K562 (cell line): ENCODE measurements around the gene RASGEF1C. TPM values are rescaled to one million over a fixed set of nuclear protein-coding genes. Genes with fewer than 3 reads are reported as not detected.
A peak's percentile ranks its signal among the peaks of the same experiment; 100 is the strongest.

ENCODE experiments used
- ATF1 ChIP-seq, 2 experiments: fragments of 450-650 bp in 1 of 2; IDR thresholded peaks; 2 replicates each; pipeline ENCODE4 v1.6.1; 2016; ENCODE audit warnings: missing compliant biosample characterization in 1 of 2, missing genetic modification characterization in 1 of 2
- ATF7 ChIP-seq: fragments of 450-650 bp; IDR thresholded peaks from 2 replicates; pipeline ENCODE4 v1.7.1; 2014; ENCODE audit warnings: mild to moderate bottlenecking, moderate library complexity
- CBFA2T3 ChIP-seq: fragments of 450-650 bp; IDR thresholded peaks from 2 replicates; pipeline ENCODE4 v1.6.1; 2017
- CBX5 ChIP-seq: IDR thresholded peaks from 2 replicates; pipeline ENCODE4 v1.6.1; 2014; ENCODE audit warnings: low read depth, borderline replicate concordance
- CCNT2 ChIP-seq: IDR thresholded peaks from 2 replicates; pipeline ENCODE4 v1.6.1; 2011; ENCODE audit warnings: borderline replicate concordance, low read depth, mild to moderate bottlenecking, moderate library complexity, mixed read lengths, low read length; ENCODE audit not compliant: insufficient read length; ENCODE audit errors: extremely low read depth
- EHMT2 ChIP-seq: fragments of 450-650 bp; IDR thresholded peaks from 2 replicates; pipeline ENCODE4 v1.6.1; 2018; ENCODE audit warnings: antibody characterized with exemption
- EP300 ChIP-seq: IDR thresholded peaks from 2 replicates; pipeline ENCODE4 v1.6.1; 2012; ENCODE audit warnings: low read length, improper control_type of control experiment
- FOS ChIP-seq: IDR thresholded peaks from 3 replicates; pipeline ENCODE4 v1.6.1; 2011; ENCODE audit not compliant: insufficient read length; ENCODE audit errors: extremely low read depth
- FOXJ2 ChIP-seq: fragments of 200-800 bp; sonication (Bioruptor generic); IDR thresholded peaks from 2 replicates; pipeline ENCODE4 v1.6.1; 2016; ENCODE audit warnings: missing genetic modification characterization, missing compliant biosample characterization
- FOXK1 ChIP-seq: sonication (generic); formaldehyde crosslinking; IDR thresholded peaks from 2 replicates; pipeline ENCODE4 v1.8.0; 2022; ENCODE audit warnings: missing genetic modification reagents, mild to moderate bottlenecking, borderline replicate concordance
- JUN ChIP-seq, 2 experiments: sonication (generic) in 1 of 2; formaldehyde crosslinking in 1 of 2; IDR thresholded peaks; 2 replicates each; pipeline versions ENCODE4 v1.6.1 to v1.8.0; 2012 to 2022; ENCODE audit warnings: borderline replicate concordance in 2 of 2, mild to moderate bottlenecking in 2 of 2, improper control_type of control experiment in 1 of 2, low read depth in 1 of 2, low read length in 1 of 2, missing genetic modification reagents in 1 of 2
- MAFG ChIP-seq: fragments of 450-650 bp; conservative IDR thresholded peaks from 2 replicates; pipeline ENCODE4 v1.6.1; 2016; ENCODE audit warnings: missing genetic modification characterization, missing compliant biosample characterization
- PYGO2 ChIP-seq: fragments of 450-650 bp; IDR thresholded peaks from 2 replicates; pipeline ENCODE4 v1.6.1; 2016; ENCODE audit warnings: mild to moderate bottlenecking, missing genetic modification characterization, moderate library complexity, missing compliant biosample characterization
- SETDB1 ChIP-seq: IDR thresholded peaks from one replicate; pipeline ENCODE4 v1.6.1; 2012; ENCODE audit warnings: low read length, control low read depth, inconsistent platforms
- SIRT6 ChIP-seq: IDR thresholded peaks from one replicate; pipeline ENCODE4 v1.6.1; 2012; ENCODE audit warnings: low read depth, mild to moderate bottlenecking, control low read depth, inconsistent platforms, low read length, moderate library complexity
- SOX6 ChIP-seq: fragments of 450-650 bp; IDR thresholded peaks from 2 replicates; pipeline ENCODE4 v1.6.1; 2014; ENCODE audit warnings: mild to moderate bottlenecking
- SRF ChIP-seq, 2 experiments: fragments of 250-450, 450-650 bp in 1 of 2; sonication (Bioruptor Pico) in 1 of 2; sonication (generic) in 1 of 2; formaldehyde crosslinking; IDR thresholded peaks; 2 replicates each; pipeline versions ENCODE4 v1.5.0 to v1.5.1; 2020 to 2022; ENCODE audit warnings: mild to moderate bottlenecking in 1 of 2, missing genetic modification reagents in 1 of 2
- SUPT5H ChIP-seq: fragments of 450-650 bp; IDR thresholded peaks from 2 replicates; pipeline ENCODE4 v1.6.1; 2016
- TEAD2 ChIP-seq: fragments of 450-650 bp; IDR thresholded peaks from 2 replicates; pipeline ENCODE4 v1.6.1; 2016; ENCODE audit warnings: missing genetic modification characterization, control low read depth, missing compliant biosample characterization
- TRIM24 ChIP-seq, 2 experiments: fragments of 450-650 bp; IDR thresholded peaks; 2 replicates each; pipeline ENCODE4 v1.6.1; 2016
- ZNF384 ChIP-seq: IDR thresholded peaks from 2 replicates; pipeline ENCODE4 v1.6.1; 2012; ENCODE audit warnings: low read depth, low read length, improper control_type of control experiment
- polyA plus RNA-seq, 8 experiments: library from polyadenylated mRNA; depleted of rRNA in 4 of 8; stranded (reverse) in 5 of 8; unstranded in 3 of 8; fragments of >200 nt; fragmentation: Nextera tagmentation in 2 of 8; fragmentation: Illumina TruSeq in 1 of 8; extraction: Ambion mirVana in 2 of 8; extraction: Trizol in 1 of 8; gene quantifications; 2 replicates each; pipeline versions ENCODE4 v1.2.1 to v1.2.3, GENCODE V29; 2011 to 2014; ENCODE audit warnings: inconsistent platforms in 1 of 8, missing spikeins in 1 of 8
- total RNA-seq, 7 experiments: library from RNA; depleted of rRNA in 6 of 7; stranded (reverse); fragments of >200 nt in 6 of 7; fragmentation: Illumina TruSeq in 2 of 7; extraction: Trizol in 2 of 7; gene quantifications; 2 replicates each; pipeline versions ENCODE4 v1.2.1 to v1.2.3, GENCODE V29; 2011 to 2021; ENCODE audit warnings: low replicate concordance in 1 of 7
- TF ChIP-seq, protein P1 (sequence below): fragments of 450-650 bp; formaldehyde crosslinking; IDR thresholded peaks from 2 replicates; pipeline ENCODE4 v1.4.0; 2020; ENCODE audit warnings: mild to moderate bottlenecking, moderate library complexity
- TF ChIP-seq, protein P2 (sequence below), 2 experiments: fragments of 450-650 bp; conservative IDR thresholded peaks; 2 replicates each; pipeline ENCODE4 v1.6.1; 2017; ENCODE audit warnings: mild to moderate bottlenecking in 2 of 2, moderate library complexity in 2 of 2
- TF ChIP-seq, protein P3 (sequence below): sonication (generic); formaldehyde crosslinking; IDR thresholded peaks from 2 replicates; pipeline ENCODE4 v1.8.0; 2023; ENCODE audit warnings: mild to moderate bottlenecking, missing genetic modification reagents

RASGEF1C gene
- total and polyA plus RNA-seq, 9 of the 15 experiments (the other 6 are each of a cell fraction or from before 2014, with no cell fraction given), result 0.04 to 1.1 (median 0.21) TPM; not detected in 4

DNA sequence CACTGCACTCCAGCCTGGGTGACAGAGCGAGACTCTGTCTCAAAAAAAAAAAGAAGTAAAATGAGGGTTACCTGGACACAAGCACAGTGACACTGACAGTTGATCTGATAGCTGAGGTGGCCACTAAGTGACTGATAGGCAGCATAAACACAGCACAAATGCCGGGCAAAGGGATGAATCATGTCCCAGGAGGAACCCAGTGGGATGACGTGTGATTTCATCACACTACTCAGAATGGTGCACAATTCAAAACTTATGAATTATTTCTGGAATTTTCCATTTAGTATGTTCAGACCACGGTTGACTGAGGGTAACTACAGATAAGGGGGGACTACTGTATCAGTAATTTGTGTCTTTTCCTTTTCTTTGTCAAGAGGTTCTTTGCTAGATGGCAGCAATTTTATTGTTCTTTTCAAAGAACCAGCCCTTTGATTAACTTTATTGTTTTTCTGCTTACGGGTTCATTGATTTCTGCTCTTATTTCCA, 103.1 kb downstream of the RASGEF1C start (continued):
- TF ChIP-seq, protein P1, sequence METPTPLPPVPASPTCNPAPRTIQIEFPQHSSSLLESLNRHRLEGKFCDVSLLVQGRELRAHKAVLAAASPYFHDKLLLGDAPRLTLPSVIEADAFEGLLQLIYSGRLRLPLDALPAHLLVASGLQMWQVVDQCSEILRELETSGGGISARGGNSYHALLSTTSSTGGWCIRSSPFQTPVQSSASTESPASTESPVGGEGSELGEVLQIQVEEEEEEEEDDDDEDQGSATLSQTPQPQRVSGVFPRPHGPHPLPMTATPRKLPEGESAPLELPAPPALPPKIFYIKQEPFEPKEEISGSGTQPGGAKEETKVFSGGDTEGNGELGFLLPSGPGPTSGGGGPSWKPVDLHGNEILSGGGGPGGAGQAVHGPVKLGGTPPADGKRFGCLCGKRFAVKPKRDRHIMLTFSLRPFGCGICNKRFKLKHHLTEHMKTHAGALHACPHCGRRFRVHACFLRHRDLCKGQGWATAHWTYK, result 0 out of 2 replicates have a peak, but pooled peaks have one; percentile 61
- TF ChIP-seq SRF (CRISPR knock-in tag; IDR thresholded peaks at IDR 0.05) (no peak), TEAD2 (tag) (no peak), CCNT2 (no peak), FOS (peak; percentile 2), JUN (IDR thresholded peaks at IDR 0.05; ENCODE audit: borderline replicate concordance, low read depth, low read length) (peak; percentile 93), JUN (CRISPR knock-in tag; IDR thresholded peaks at IDR 0.05; ENCODE audit: borderline replicate concordance) (no peak), SIRT6 (no peak), FOXK1 (CRISPR knock-in tag) (no peak), ATF1 (CRISPR knock-in tag; IDR thresholded peaks at IDR 0.05) (no peak), ATF1 (tag; IDR thresholded peaks at IDR 0.05) (peak; percentile 82), MAFG (tag) (0 out of 2 replicates have a peak, but pooled peaks have one; percentile 17), CBFA2T3 (0 out of 2 replicates have a peak, but pooled peaks have one; percentile 7), FOXJ2 (tag) (peak; percentile 55), TRIM24 (IDR thresholded peaks at IDR 0.05) (peak; percentile 90 to 96), SETDB1 (no peak), SOX6 (peak; percentile 88), ZNF384 (peak; percentile 53; the same call in 1 of the 2 replicates), EP300 (peak; percentile 89), EHMT2 (no peak), PYGO2 (tag) (0 out of 2 replicates have a peak, but pooled peaks have one; percentile 43), SUPT5H (no peak), ATF7 (peak; percentile 94), CBX5 (no peak)
- TF ChIP-seq, protein P2, sequence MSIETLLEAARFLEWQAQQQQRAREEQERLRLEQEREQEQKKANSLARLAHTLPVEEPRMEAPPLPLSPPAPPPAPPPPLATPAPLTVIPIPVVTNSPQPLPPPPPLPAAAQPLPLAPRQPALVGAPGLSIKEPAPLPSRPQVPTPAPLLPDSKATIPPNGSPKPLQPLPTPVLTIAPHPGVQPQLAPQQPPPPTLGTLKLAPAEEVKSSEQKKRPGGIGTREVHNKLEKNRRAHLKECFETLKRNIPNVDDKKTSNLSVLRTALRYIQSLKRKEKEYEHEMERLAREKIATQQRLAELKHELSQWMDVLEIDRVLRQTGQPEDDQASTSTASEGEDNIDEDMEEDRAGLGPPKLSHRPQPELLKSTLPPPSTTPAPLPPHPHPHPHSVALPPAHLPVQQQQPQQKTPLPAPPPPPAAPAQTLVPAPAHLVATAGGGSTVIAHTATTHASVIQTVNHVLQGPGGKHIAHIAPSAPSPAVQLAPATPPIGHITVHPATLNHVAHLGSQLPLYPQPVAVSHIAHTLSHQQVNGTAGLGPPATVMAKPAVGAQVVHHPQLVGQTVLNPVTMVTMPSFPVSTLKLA (conservative IDR thresholded peaks at IDR 0.05), result no peak
- TF ChIP-seq, protein P3, sequence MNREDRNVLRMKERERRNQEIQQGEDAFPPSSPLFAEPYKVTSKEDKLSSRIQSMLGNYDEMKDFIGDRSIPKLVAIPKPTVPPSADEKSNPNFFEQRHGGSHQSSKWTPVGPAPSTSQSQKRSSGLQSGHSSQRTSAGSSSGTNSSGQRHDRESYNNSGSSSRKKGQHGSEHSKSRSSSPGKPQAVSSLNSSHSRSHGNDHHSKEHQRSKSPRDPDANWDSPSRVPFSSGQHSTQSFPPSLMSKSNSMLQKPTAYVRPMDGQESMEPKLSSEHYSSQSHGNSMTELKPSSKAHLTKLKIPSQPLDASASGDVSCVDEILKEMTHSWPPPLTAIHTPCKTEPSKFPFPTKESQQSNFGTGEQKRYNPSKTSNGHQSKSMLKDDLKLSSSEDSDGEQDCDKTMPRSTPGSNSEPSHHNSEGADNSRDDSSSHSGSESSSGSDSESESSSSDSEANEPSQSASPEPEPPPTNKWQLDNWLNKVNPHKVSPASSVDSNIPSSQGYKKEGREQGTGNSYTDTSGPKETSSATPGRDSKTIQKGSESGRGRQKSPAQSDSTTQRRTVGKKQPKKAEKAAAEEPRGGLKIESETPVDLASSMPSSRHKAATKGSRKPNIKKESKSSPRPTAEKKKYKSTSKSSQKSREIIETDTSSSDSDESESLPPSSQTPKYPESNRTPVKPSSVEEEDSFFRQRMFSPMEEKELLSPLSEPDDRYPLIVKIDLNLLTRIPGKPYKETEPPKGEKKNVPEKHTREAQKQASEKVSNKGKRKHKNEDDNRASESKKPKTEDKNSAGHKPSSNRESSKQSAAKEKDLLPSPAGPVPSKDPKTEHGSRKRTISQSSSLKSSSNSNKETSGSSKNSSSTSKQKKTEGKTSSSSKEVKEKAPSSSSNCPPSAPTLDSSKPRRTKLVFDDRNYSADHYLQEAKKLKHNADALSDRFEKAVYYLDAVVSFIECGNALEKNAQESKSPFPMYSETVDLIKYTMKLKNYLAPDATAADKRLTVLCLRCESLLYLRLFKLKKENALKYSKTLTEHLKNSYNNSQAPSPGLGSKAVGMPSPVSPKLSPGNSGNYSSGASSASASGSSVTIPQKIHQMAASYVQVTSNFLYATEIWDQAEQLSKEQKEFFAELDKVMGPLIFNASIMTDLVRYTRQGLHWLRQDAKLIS, result no peak
